Epithelial cell of proximal tubule (primary cell): ENCODE data around the gene RAB30. TPM values are rescaled to one million over a fixed set of nuclear protein-coding genes. Genes with fewer than 3 reads are reported as not detected.

Experiments
- DNase-seq: peaks from one replicate; pipeline ENCODE4 v3.0.0-alpha.2; 2011; ENCODE audit warnings: low read depth
- H3K4me3 ChIP-seq: 2 replicates; pipeline ENCODE4 v1.5.1; 2011; ENCODE audit warnings: low read depth, mild to moderate bottlenecking, low read length
- total RNA-seq: library from RNA; depleted of rRNA; stranded (reverse); fragments of >200 nt; gene quantifications from 2 replicates; pipeline ENCODE4 v1.2.3, GENCODE V29; 2015
- TF ChIP-seq, protein P1 (sequence below): conservative IDR thresholded peaks from 2 replicates; pipeline ENCODE4 v1.5.1; 2012; ENCODE audit warnings: low read depth, mild to moderate bottlenecking, low read length

Gene RAB30
- total RNA-seq, 1 donor from 2014 or later = 2.8 TPM

GRCh38 chr11:83041126-83041525, 30.6 kb downstream of the RAB30 start:
- no peak for DNase-seq
- no peak overlapping the region for H3K4me3 ChIP-seq
- TF ChIP-seq, protein P1, sequence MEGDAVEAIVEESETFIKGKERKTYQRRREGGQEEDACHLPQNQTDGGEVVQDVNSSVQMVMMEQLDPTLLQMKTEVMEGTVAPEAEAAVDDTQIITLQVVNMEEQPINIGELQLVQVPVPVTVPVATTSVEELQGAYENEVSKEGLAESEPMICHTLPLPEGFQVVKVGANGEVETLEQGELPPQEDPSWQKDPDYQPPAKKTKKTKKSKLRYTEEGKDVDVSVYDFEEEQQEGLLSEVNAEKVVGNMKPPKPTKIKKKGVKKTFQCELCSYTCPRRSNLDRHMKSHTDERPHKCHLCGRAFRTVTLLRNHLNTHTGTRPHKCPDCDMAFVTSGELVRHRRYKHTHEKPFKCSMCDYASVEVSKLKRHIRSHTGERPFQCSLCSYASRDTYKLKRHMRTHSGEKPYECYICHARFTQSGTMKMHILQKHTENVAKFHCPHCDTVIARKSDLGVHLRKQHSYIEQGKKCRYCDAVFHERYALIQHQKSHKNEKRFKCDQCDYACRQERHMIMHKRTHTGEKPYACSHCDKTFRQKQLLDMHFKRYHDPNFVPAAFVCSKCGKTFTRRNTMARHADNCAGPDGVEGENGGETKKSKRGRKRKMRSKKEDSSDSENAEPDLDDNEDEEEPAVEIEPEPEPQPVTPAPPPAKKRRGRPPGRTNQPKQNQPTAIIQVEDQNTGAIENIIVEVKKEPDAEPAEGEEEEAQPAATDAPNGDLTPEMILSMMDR = no peak

GRCh38 chr11:83039566-83039965, 32.1 kb downstream of the RAB30 start:
- H3K4me3 ChIP-seq = no peak overlapping the region
- no peak for DNase-seq
- TF ChIP-seq, protein P1 = no peak

DNA sequence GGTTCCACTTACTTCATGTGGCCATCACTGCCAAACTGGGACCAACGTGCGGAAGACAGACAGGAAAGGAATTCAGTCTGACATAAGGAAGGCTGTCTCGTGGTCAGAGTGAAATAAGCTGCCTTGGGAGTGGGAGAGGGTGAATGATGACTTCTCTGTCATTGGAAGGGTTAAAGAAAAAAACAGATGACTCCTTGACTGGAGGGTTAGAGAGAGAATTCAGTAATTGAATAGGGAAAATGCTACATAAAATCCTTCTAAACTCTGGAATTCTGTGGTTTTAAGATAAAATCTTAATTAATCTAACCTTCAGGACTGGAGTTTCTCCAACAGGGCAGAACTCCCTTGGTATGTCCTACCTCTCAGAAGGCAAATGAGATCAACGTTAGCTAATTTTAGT, 33.8 kb downstream of the RAB30 start:
- DNase-seq = no peak
- no peak overlapping the region for H3K4me3 ChIP-seq
- TF ChIP-seq, protein P1 = no peak

DNA sequence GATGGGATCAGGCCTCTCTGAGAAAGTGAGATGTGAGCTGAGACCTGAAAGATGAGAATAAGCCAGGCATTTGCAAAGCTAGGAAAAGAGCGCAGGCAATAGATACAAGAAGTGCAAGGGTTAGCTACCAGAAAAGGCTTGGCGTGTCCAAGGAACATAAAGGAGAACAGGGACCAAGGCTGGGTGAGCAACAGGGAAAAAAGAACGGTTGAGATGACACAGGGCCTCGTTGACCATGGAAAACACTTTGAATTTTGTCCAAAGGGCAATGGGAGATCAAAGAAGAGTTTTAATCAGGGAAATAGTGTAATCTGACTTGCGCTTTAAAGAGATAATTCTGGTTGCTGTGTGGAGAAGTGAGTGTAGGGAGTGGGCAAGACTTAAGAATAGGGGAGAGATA, 35.0 kb downstream of the RAB30 start:
- no peak for DNase-seq
- TF ChIP-seq, protein P1 = no peak
- no peak overlapping the region for H3K4me3 ChIP-seq

DNA sequence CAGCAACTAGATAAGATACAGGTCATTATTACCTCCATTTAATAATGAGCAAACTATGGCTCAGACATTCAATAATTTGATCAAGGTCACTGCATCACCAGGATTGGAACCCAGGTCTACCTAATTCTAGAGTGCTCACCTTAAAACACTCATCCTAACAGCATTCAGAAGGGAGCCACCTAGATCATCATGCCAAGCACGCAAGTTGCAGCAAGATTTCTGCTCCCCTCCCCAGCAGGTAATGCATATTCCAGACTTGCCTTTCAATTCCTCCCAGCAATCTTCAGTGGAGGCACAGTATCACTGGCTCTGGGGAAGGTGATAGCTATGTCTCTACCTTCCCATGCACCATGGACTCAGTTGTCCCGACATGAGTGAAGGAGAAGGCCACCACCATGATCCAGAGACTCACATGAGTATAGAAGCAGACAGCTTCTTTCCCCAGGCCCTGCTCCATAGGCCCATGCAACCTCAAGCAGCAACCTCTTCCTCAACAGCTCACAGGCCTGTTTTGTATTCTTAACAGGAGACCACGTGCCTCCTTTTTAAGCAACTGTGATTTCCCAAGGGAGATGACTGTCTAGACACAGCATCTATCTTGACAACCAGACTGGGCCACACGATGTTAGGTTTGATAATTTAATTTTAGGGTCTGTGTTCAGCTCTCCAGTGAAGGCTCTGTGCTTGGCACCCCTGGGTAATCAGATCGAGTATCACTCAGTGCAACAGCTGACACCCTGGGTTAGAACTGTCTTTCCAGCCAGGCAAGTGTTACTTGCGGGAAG, 36.4 kb downstream of the RAB30 start:
- no peak for DNase-seq
- TF ChIP-seq, protein P1 = no peak
- H3K4me3 ChIP-seq = no peak overlapping the region

DNA sequence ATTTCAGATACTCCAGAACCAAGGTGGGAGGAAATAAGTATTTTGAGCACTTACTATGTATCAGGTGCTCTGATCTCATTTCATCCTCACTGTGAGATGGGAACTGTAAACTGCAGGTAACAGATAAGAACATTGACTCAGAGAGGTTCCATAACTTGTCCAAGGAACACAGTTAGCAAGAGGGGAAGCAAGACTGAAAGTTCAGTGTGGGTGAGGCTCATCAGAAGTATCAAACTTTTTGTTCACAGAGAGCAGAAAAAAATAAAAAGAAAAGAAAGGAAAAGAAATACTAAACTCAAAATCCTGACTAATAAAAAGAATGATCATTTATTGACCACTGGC, 37.1 kb downstream of the RAB30 start:
- TF ChIP-seq, protein P1 = no peak
- no peak overlapping the region for H3K4me3 ChIP-seq
- no peak for DNase-seq

GRCh38 chr11:83033972-83034672, 37.6 kb downstream of the RAB30 start:
- TF ChIP-seq, protein P1 = no peak
- DNase-seq = no peak
- peak overlapping the region; percentile 3 for H3K4me3 ChIP-seq
